GM23338 (cell line): ENCODE measurements around the gene SBF2. TPM values are rescaled to one million over a fixed set of nuclear protein-coding genes. Genes with fewer than 3 reads are reported as not detected.

Source experiments
- ATAC-seq: fragments of 200-7000 bp; cut with Tn5 transposase; 3 replicates; pipeline ENCODE4 v1.9.1; 2020
- DNase-seq: peaks from one replicate; pipeline ENCODE4 v3.0.0-alpha.2; 2015; ENCODE audit warnings: low spot score
- H2AFZ ChIP-seq: fragments of 200-600 bp; sonication (generic); 2 replicates; pipeline ENCODE4 v1.8.0; 2016; ENCODE audit warnings: antibody characterized with exemption, mild to moderate bottlenecking, moderate library complexity
- H3F3A ChIP-seq: fragments of 200-600 bp; sonication (generic); replicated peaks from 2 replicates; pipeline ENCODE4 v1.8.0; 2017; ENCODE audit warnings: antibody characterized with exemption, mixed run types, low read depth
- H3K27ac ChIP-seq: fragments of 200-600 bp; sonication (generic); 2 replicates; pipeline ENCODE4 v1.6.1; 2016; ENCODE audit warnings: low read depth
- H3K27me3 ChIP-seq: fragments of 200-600 bp; sonication (generic); 2 replicates; pipeline ENCODE4 v1.8.0; 2016; ENCODE audit warnings: mild to moderate bottlenecking, mixed run types, moderate library complexity; ENCODE audit not compliant: insufficient read depth
- H3K36me3 ChIP-seq: fragments of 200-600 bp; sonication (generic); 2 replicates; pipeline ENCODE4 v1.8.0; 2016; ENCODE audit warnings: mild to moderate bottlenecking; ENCODE audit not compliant: insufficient read depth
- H3K4me1 ChIP-seq: fragments of 200-600 bp; sonication (generic); 2 replicates; pipeline ENCODE4 v1.8.0; 2016; ENCODE audit warnings: mild to moderate bottlenecking, moderate library complexity; ENCODE audit not compliant: insufficient read depth
- H3K4me2 ChIP-seq: fragments of 200-600 bp; sonication (generic); 2 replicates; pipeline ENCODE4 v1.7.1; 2017; ENCODE audit warnings: mixed run types
- H3K4me3 ChIP-seq: fragments of 200-600 bp; sonication (generic); 2 replicates; pipeline ENCODE4 v1.6.1; 2016; ENCODE audit warnings: mixed run types
- H3K79me2 ChIP-seq: fragments of 200-600 bp; sonication (generic); replicated peaks from 2 replicates; pipeline ENCODE4 v1.8.0; 2017; ENCODE audit warnings: mild to moderate bottlenecking; ENCODE audit not compliant: insufficient read depth
- H3K9me2 ChIP-seq: fragments of 200-600 bp; sonication (generic); 2 replicates; pipeline ENCODE4 v1.8.0; 2017; ENCODE audit not compliant: insufficient read depth
- H4K20me1 ChIP-seq: fragments of 200-600 bp; sonication (generic); replicated peaks from 2 replicates; pipeline ENCODE4 v1.8.0; 2017; ENCODE audit warnings: mild to moderate bottlenecking; ENCODE audit not compliant: insufficient read depth
- H3K27ac Mint-ChIP-seq: 2 replicates; pipeline ENCODE4 v1.8.0; 2020; ENCODE audit warnings: inconsistent platforms, mild to moderate bottlenecking, moderate library complexity, mixed read lengths
- H3K27me3 Mint-ChIP-seq: 3 replicates; pipeline ENCODE4 v1.8.0; 2022; ENCODE audit warnings: low read depth, mild to moderate bottlenecking, moderate library complexity, mixed read lengths, inconsistent platforms; ENCODE audit not compliant: insufficient read depth, poor library complexity
- H3K36me3 Mint-ChIP-seq: 3 replicates; pipeline ENCODE4 v1.8.0; 2021; ENCODE audit warnings: low read depth, mild to moderate bottlenecking, inconsistent platforms, moderate library complexity, mixed read lengths
- H3K4me1 Mint-ChIP-seq: 3 replicates; pipeline ENCODE4 v1.8.0; 2020; ENCODE audit warnings: mild to moderate bottlenecking, inconsistent platforms, mixed read lengths
- H3K4me3 Mint-ChIP-seq: 3 replicates; pipeline ENCODE4 v1.8.0; 2021; ENCODE audit warnings: moderate library complexity, mild to moderate bottlenecking, inconsistent platforms, mixed read lengths
- H3K9me3 Mint-ChIP-seq: 3 replicates; pipeline ENCODE4 v1.8.0; 2020; ENCODE audit warnings: moderate library complexity, mild to moderate bottlenecking, inconsistent platforms, mixed read lengths
- CREB1 ChIP-seq: fragments of 250-450 bp; sonication (Bioruptor Pico); IDR thresholded peaks from 2 replicates; pipeline ENCODE4 v1.5.0; 2020; ENCODE audit warnings: low read depth, mild to moderate bottlenecking, moderate library complexity
- CTCF ChIP-seq, 2 experiments: fragments of 200-600 bp in 1 of 2; sonication (generic) in 1 of 2; conservative IDR thresholded peaks; 2 replicates each; pipeline versions ENCODE4 v1.5.1 to v1.6.1; 2016 to 2017; ENCODE audit warnings: antibody characterized with exemption in 2 of 2, low read depth in 2 of 2, mild to moderate bottlenecking in 2 of 2, moderate library complexity in 1 of 2
- NANOG ChIP-seq: IDR thresholded peaks from 2 replicates; pipeline ENCODE4 v1.6.1; 2016; ENCODE audit warnings: antibody characterized with exemption, borderline replicate concordance
- POLR2AphosphoS5 ChIP-seq: IDR thresholded peaks from 2 replicates; pipeline ENCODE4 v1.6.1; 2016; ENCODE audit warnings: antibody characterized with exemption, low read depth
- STAT1 ChIP-seq: IDR thresholded peaks from one replicate; pipeline ENCODE4 v1.6.1; 2016; ENCODE audit warnings: antibody characterized with exemption; ENCODE audit not compliant: unreplicated experiment
- ZNF114 ChIP-seq: fragments of 250-450 bp; sonication (Bioruptor Pico); IDR thresholded peaks from 2 replicates; pipeline ENCODE4 v1.5.0; 2020; ENCODE audit warnings: mild to moderate bottlenecking, moderate library complexity
- ZNF462 ChIP-seq: fragments of 250-450 bp; sonication (Bioruptor Pico); IDR thresholded peaks from 2 replicates; pipeline ENCODE4 v1.5.0; 2020; ENCODE audit warnings: mild to moderate bottlenecking, moderate library complexity
- polyA plus RNA-seq: library from polyadenylated mRNA; unstranded; fragments of >200 nt; fragmentation: Nextera tagmentation; extraction: Ambion mirVana; gene quantifications from 2 replicates; pipeline ENCODE4 v1.2.1, GENCODE V29; 2016
- total RNA-seq: library from RNA; depleted of rRNA; stranded (reverse); fragments of >200 nt; shearing (Covaris generic); gene quantifications from 2 replicates; pipeline ENCODE4 v1.2.3, GENCODE V29; 2014

The SBF2 gene
- total and polyA plus RNA-seq, 2 experiments from 2014 or later, result 25.6 to 53.5 TPM

DNA sequence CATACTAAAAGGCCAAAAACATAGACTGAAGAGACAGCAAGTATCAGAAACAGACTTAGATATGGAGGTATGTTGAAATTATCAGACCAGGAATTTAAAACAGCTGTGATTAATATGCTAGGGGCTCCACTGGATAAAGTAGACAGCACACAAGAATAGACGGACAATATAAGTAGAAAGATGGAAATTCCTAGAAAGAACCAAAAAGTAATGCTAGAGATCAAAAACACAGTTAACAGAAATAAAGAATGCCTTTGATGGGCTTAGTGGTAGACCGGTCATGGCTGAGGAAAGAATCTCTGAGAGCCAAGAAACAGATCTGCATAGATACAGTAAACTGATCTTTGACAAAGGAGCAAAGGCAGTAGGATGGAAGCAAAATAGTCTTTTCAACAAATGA, 380.0 kb downstream of the SBF2 start:
- DNase-seq (no peak), ATAC-seq (no peak)
- Histone ChIP-seq H3K27me3 (no peaks in the 10 kb centered on the region), H3K4me2 (no peak overlapping the region), H3K27ac (no peak overlapping the region), H3F3A (no peaks in the 10 kb centered on the region), H3K36me3 (no peaks in the 10 kb centered on the region), H3K4me1 (no peaks in the 10 kb centered on the region), H3K9me2 (no peaks in the 10 kb centered on the region), H3K4me3 (no peak overlapping the region), H2AFZ (no peak overlapping the region), H3K79me2 (no peaks in the 10 kb centered on the region), H4K20me1 (no peaks in the 10 kb centered on the region)
- Mint-ChIP-seq H3K27me3 (peaks cover 4% of the 10 kb centered on the region), H3K4me1 (no peaks in the 10 kb centered on the region), H3K36me3 (peaks cover 8% of the 10 kb centered on the region; the same call in 2 of the 3 replicates), H3K27ac (no peak overlapping the region), H3K9me3 (no peaks in the 10 kb centered on the region; the same call in 2 of the 3 replicates), H3K4me3 (no peak overlapping the region)
- TF ChIP-seq ZNF462 (CRISPR knock-in tag), result no peak
- no peak for TF ChIP-seq CTCF (conservative IDR thresholded peaks at IDR 0.05; ENCODE audit: low read depth in 2 of 2)
- no peak for TF ChIP-seq POLR2AphosphoS5
- no peak for TF ChIP-seq STAT1
- no peak for TF ChIP-seq ZNF114
- no peak for TF ChIP-seq NANOG
- no peak for TF ChIP-seq CREB1
